Psoas muscle (tissue), 8 donors: ENCODE measurements around the gene ATP8A2. TPM values are rescaled to one million over a fixed set of nuclear protein-coding genes. Genes with fewer than 3 reads are reported as not detected.

ENCODE experiments used
- ATAC-seq, 4 donors: fragments of 200-7000 bp; cut with Tn5 transposase; one replicate each; pipeline ENCODE4 v1.9.1; 2020; ENCODE audit warnings: moderate library complexity in 3 of 4, mild to moderate bottlenecking in 2 of 4
- DNase-seq, 2 donors: peaks; one replicate each; pipeline ENCODE4 v3.0.0-alpha.2; 2020
- H3K27ac ChIP-seq: fragments of 200-600 bp; one replicate; pipeline ENCODE4 v1.8.0; 2022
- H3K27me3 ChIP-seq, 3 donors: fragments of 200-600 bp in 1 of 3; one replicate each; pipeline versions ENCODE4 v1.6.1 to v1.8.0; 2013 to 2022; ENCODE audit warnings: low read length in 2 of 3, mild to moderate bottlenecking in 2 of 3, moderate library complexity in 1 of 3; ENCODE audit not compliant: insufficient read depth in 3 of 3
- H3K36me3 ChIP-seq, 2 donors: fragments of 200-600 bp in 1 of 2; one replicate each; pipeline versions ENCODE4 v1.6.1 to v1.8.0; 2013 to 2022; ENCODE audit warnings: low read depth in 1 of 2, mild to moderate bottlenecking in 1 of 2, moderate library complexity in 1 of 2; ENCODE audit not compliant: insufficient read depth in 1 of 2
- H3K4me1 ChIP-seq: fragments of 200-600 bp; one replicate; pipeline ENCODE4 v1.8.0; 2022
- H3K4me3 ChIP-seq: fragments of 200-600 bp; one replicate; pipeline ENCODE4 v1.8.0; 2022; ENCODE audit warnings: mild to moderate bottlenecking
- H3K9me3 ChIP-seq: fragments of 200-600 bp; one replicate; pipeline ENCODE4 v1.8.0; 2022
- CTCF ChIP-seq: fragments of 200-600 bp; IDR thresholded peaks from one replicate; pipeline ENCODE4 v1.8.0; 2022; ENCODE audit warnings: antibody characterized with exemption
- WGBS, 3 donors: extraction: QIAGEN DNeasy Blood & Tissue Kit; methylation state at CpG; one replicate each; pipeline versions ENCODE4 v1.1.6 to v1.1.7; 2013; 5-methylcytosine and 5-hydroxymethylcytosine counted together
- intact Hi-C, 2 donors: fragments of 100-400 bp; cut with DNase I; formaldehyde crosslinking; loops; one replicate each; pipeline versions ENCODE4 v1.11.0 to v1.14.2; 2022
- polyA plus RNA-seq, 3 donors: library from polyadenylated mRNA; stranded (reverse); fragments of 200-250 nt; gene quantifications; one replicate each; pipeline ENCODE4 v1.2.3, GENCODE V29; 2013
- total RNA-seq, 4 donors: library from RNA; stranded (reverse); fragmentation: NEBNext Ultra II Directional in 2 of 4; extraction: Animal tissue kit (Norgen Biotek cat#: 25700) in 2 of 4; gene quantifications; one replicate each; pipeline versions ENCODE4 v1.2.1 to v1.2.4, GENCODE V29; 2021 to 2023
- donor health status: healthy with polysubstance abuse.
- donor health status: DM: no; HTN: no; CAD: no; lungs with moderate emphysema.
- donor health status: Bipolar disorder and iron deficiency.
- donor health status: healthy.
- donor health status: DM: yes; HTN: yes; CAD: no.
- donor health status: DM: no; HTN: no; CAD: no.
- donor health status: DM: no; HTN: no; CAD: no.
- donor health status: DM: yes; HTN: yes; CAD: no.

Gene ATP8A2
- total and polyA plus RNA-seq, 7 donors, result 0.02 to 0.22 (median 0.04) TPM; not detected in 2

GRCh38 chr13:25874064-25874737, 502.4 kb downstream of the ATP8A2 start:
- 82 to 83% (median 83%) methylated on average over 11 of the region's 11 CpGs for WGBS, 3 donors

GRCh38 chr13:25874907-25875306, 503.1 kb downstream of the ATP8A2 start:
- no peak overlapping the region for H3K27ac ChIP-seq
- H3K27me3 ChIP-seq, result no peaks in the 10 kb centered on the region
- TF ChIP-seq CTCF, result no peak
- ATAC-seq (no peak), DNase-seq (no peak)
- peaks cover 7% of the 10 kb centered on the region for H3K4me1 ChIP-seq
- H3K36me3 ChIP-seq, result no peaks in the 10 kb centered on the region
- intact Hi-C loops, result no loop called here
- no peak overlapping the region for H3K4me3 ChIP-seq
- H3K9me3 ChIP-seq, result no peaks in the 10 kb centered on the region
- WGBS, 3 donors, result 74 to 81% (median 78%) methylated on average over 6 of the region's 6 CpGs

More at GRCh38 chr13:25874064-25874737, 502.4 kb downstream of the ATP8A2 start:
- Histone ChIP-seq H3K4me3 (no peak overlapping the region), H3K4me1 (peaks cover 7% of the 10 kb centered on the region), H3K9me3 (no peaks in the 10 kb centered on the region), H3K36me3 (no peaks in the 10 kb centered on the region), H3K27ac (peak overlapping the region; percentile 34), H3K27me3 (no peaks in the 10 kb centered on the region)
- ATAC-seq, result no peak
- intact Hi-C loops, result no loop called here
- no peak for TF ChIP-seq CTCF
- DNase-seq, result no peak

GRCh38 chr13:25876247-25876646, 504.5 kb downstream of the ATP8A2 start:
- Histone ChIP-seq H3K4me3 (no peak overlapping the region), H3K27me3 (no peaks in the 10 kb centered on the region), H3K36me3 (no peaks in the 10 kb centered on the region), H3K9me3 (no peaks in the 10 kb centered on the region), H3K4me1 (peaks cover 3% of the 10 kb centered on the region), H3K27ac (no peak overlapping the region)
- ATAC-seq (no peak), DNase-seq (no peak)
- no peak for TF ChIP-seq CTCF
- intact Hi-C loops, result no loop called here
- 57 to 79% (median 58%) methylated on average over 6 of the region's 6 CpGs for WGBS, 3 donors

- H3K27me3 ChIP-seq, result no peaks in the 10 kb centered on the region
- no peaks in the 10 kb centered on the region for H3K36me3 ChIP-seq
- 91 to 96% (median 93%) methylated on average over 5 of the region's 5 CpGs for WGBS, 3 donors
- ATAC-seq, result no peak
- H3K9me3 ChIP-seq, result no peaks in the 10 kb centered on the region
- intact Hi-C loops, result no loop called here
- no peak overlapping the region for H3K27ac ChIP-seq
- TF ChIP-seq CTCF, result no peak
- H3K4me3 ChIP-seq, result no peak overlapping the region
- H3K4me1 ChIP-seq, result no peaks in the 10 kb centered on the region
- DNase-seq, result no peak
Measured at GRCh38 chr13:25879466-25879865, 507.7 kb downstream of the ATP8A2 start.
